Stimulated activated CD8-positive, alpha-beta memory T cell treated with anti-CD3 and anti-CD28 coated beads, Interleukin-15, amount 100 ng/mL, for 24 hours (primary cell): ENCODE measurements around the gene CEP72.

ENCODE experiments used
- DNase-seq: peaks from one replicate; pipeline ENCODE4 v3.0.0-alpha.2; 2020; ENCODE audit warnings: low read depth

The CEP72 gene

DNA sequence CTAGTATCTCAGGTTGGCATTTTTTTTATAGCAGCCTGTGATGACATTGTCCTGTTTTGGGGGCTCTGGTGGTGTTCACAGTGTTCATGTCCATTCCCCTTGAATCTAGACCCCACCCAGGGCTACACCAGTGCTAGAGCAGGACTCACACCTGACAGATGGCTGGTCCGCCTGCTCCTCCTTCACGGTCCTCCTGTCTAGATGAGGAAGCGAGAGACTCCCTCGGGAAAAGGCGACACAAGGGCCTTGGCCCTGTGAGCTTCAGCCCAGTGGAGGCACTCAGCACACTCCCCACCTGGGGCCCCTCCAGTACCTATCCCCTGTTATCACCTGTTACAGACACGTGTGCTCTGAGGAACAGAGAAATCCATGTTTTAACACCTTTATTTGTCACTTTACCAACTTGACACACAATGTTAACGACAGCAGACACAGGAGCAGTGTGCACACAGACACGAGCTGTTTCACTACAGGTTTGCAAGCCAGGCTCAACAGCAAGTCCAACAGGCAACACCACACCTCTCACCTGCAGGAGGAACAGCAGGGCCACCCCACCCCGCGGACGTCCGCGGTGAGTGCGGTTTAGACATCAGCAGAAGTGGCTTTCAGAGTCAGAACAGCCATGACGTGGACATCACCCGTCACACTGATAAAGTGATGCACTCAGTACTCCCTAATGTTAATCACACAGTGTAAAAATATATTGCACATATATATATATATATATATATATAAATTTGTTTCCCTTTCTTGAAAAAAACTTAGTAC, 47.5 kb downstream of the CEP72 start:
- DNase-seq: no peak

- DNase-seq: no peak
Observed at GRCh38 chr5:660491-661030, 48.4 kb downstream of the CEP72 start.

DNA sequence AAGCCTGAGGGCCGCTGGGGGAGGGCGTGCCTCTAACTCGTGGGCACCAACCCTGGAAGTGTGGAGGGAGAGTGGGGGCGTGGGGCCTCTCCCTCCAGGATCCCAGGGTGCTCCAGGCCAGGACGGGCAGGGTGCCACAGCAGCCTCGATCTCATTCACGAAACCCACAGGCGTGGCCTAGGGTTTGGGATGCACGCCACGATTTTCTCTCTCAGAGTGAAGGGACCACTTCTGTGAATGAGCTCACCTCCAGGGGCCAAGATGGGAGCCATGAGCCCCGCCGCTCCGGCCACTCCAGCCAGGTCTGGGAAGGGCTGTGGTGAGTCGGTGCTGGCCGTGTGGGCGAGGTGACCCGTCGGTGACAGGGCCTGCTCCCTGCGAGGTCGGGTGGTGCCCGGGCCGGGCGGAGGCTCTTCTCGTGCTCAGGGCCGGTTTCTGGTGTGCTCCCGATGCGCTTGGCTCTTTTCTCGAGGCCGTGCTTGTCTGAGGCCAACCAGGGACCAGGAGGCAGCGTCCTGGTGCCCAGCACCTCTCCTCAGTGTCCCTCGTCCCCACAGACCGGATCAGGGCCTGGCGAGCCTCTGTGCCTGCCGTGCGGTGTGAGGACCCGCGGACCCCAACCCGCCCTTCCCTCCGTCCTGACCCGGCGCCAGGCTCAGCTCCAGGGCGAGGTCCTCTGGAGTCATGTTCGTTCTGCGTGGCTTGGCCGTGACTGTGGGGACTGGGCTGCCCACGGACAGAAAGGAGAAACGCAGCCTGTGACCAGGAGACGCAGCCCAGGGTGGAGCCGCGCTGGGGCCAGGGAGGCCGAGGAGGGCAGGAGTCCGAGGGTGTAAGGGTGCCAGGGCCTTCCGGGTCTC, 50.0 kb downstream of the CEP72 start:
- no peak for DNase-seq

DNA sequence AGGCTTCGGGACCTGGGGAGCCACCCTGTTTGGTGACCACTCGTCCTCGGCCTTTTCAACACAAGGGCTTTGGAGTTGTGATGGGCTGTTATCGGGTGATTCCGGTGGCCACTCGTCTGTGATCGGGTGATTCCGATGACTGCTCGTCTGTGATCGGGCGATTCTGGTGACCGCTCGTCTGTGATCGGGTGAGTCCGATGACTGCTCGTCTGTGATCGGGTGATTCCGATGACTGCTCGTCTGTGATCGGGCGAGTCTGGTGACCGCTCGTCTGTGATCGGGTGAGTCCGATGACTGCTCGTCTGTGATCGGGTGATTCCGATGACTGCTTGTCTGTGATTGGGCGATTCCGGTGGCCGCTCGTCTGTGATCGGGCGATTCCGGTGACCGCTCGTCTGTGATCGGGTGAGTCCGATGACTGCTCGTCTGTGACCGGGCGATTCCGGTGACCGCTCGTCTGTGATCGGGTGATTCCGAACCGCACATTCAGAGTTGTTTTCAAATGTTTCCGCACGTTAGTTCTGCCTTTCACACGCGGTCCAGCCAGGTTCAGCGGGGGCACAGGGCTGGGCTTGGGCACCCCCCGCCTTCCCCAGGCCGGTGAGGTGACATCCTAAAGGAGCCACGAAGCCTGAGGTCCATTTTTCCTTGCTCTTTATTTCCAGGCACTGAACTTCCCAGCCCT, 50.8 kb downstream of the CEP72 start:
- DNase-seq: no peak

DNA sequence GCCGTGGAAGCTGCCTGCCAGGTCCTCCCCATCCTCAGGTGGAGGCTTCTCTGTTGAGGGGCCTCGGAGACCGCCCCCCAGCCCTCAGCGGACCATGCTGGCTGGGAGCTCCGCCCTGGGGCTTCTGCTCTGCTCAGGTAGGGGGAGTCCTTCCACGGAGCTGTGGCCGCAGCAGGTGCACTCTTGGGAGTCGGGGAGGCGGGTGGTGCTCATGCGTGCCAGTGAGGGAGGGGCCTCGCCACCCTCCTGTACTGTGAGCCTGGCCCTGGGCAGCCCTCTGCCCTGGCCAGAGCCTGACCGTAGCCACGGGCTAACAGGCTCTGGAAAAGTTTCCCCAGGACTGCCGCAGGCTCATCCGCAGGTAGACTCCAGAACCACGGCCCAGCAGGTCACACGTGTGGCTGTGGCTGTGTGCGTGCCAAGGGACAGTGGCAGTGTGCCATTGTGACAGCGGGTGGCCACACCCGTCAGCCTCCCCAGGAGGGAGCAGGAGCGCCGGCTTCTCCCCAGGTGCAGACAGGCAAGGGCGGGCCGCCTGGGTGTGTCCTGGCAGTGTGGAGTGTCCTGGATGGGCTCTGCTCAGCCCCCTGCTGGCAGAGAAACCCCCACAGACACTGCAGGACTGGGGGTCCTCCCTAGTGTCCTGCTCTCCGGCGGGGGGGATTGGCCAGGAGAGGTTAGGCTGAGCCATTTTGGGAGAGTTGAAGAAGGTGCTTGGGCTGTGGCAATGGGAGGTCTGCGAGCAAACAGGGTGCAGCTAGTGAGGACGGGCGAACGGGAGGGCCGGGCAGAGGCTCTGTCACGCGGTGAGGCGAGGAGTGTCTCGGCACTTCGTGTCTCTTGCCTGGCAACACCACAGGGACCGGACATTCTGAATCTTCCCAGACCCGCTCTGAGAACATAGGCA, 51.5 kb downstream of the CEP72 start:
- no peak for DNase-seq

DNA sequence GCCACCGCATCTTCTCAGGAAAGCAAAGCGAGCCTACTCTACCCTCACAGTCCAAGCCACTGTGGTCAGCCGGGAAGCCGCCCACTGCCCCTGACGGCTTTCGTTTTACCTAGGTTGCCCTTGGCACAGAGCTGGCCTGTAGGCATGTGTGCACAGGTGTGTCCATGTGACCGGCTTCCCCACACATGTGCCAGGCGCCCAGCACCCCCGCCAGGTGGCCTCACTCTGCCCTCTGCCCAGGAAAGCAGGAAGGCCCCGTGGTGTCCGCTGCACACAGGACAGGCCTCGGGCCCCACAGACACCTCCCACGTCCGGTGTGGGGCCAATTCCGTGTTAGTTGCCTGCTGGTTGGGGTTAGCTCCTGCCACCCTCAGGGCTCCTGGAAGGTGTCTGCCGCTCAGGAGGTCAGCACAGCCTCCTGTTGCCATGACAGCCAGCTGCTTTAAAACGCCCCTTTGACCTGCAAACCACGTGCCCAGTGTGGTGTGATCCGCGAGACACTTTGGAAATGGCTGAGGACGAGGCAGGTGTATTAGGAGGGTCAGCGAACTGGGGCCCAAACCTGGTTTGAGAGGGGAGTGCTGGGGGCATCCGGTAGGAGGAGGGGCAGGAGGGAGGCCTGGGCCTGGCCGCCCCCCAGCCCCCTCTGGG, 52.3 kb downstream of the CEP72 start:
- DNase-seq: no peak

DNA sequence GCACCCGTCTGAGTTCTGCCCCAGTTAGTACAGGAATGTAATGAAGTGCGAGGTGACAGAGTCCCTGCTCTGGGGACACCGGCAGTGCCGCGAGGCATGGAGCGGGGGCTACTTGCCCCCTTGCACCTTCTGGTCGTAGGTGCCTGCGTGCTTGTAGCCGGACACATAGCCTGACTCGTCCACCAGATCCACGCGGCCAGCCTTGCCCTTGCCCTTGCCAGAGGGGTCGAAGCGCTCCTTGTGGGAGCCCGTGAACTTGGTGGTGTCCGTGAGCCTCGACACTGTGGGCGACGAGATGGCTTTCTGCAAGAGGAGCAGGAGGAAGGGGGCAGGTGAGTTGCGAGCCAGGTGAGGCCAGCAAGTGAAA, 52.8 kb downstream of the CEP72 start:
- no peak for DNase-seq

GRCh38 chr5:665541-665955, 53.4 kb downstream of the CEP72 start:
- no peak for DNase-seq

DNA sequence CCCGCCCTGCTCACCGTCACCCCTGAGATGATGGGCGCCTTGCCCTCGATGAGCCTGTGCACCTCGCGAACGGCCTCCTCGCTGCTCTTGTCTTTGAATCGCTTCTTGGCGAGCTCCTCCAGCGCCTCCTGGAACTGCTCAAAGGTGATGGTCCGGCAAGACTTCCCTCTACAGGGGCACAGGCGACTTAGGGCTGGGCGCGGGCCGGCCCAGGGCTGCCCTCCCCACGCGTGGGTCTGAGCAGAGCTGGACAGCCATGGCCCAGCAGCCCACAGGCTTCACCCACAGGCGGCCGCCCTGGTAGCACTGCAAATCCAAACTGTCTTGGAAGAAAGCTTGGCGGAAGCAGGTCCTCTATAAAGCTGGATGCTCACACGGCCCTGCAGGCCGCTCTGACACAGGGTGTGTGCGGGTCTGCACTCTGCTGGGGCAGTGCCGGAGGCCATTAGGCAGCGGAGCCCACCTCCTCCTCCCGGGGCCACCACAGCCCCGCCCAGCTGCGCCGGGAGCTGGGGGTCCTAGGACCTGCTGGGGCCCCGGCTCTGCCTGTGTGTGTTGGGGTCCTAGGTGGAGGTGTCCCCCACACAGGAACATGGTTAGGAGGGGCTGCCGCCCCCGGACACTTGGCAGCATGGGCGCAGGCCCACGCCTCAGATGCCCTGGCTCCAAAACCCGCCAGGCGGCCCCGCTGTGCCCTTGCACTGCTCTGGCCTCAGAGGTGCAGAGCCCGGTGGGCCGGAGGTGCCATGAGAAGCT, 54.0 kb downstream of the CEP72 start:
- DNase-seq: no peak

- DNase-seq: no peak
Observed at GRCh38 chr5:666816-667498, 54.8 kb downstream of the CEP72 start.

GRCh38 chr5:668283-668995, 56.3 kb downstream of the CEP72 start:
- no peak for DNase-seq

GRCh38 chr5:669111-669841, 57.1 kb downstream of the CEP72 start:
- DNase-seq: no peak

DNA sequence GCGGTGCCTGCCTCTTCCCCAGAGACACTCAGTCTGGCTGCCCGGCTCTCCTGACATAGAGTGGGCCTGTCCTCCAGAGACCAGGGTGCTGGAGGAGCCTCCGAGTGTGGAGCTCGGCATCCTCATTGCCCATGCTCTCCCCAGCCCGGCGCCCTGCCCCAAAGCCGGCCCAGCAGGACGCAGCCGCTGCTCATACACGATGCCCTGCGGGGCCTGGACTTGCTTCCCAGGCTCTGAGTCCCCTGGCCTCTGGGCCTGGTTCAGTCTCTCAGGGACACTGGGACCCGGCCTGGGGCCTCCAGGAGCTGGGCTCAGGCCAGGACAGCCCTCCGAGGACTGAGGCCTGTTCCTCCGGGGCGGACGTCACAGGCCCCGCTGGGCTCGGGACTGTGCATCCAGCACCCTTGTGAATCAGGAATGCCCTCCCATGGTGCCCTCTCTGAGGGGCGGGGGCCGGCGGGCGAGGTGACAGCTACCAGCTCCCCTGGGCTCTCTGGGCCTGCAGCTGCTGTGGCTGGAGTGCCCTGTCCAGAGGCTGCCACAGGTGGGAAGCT, 57.8 kb downstream of the CEP72 start:
- DNase-seq: no peak

- no peak for DNase-seq
Observed at GRCh38 chr5:670396-671270, 58.5 kb downstream of the CEP72 start.

DNA sequence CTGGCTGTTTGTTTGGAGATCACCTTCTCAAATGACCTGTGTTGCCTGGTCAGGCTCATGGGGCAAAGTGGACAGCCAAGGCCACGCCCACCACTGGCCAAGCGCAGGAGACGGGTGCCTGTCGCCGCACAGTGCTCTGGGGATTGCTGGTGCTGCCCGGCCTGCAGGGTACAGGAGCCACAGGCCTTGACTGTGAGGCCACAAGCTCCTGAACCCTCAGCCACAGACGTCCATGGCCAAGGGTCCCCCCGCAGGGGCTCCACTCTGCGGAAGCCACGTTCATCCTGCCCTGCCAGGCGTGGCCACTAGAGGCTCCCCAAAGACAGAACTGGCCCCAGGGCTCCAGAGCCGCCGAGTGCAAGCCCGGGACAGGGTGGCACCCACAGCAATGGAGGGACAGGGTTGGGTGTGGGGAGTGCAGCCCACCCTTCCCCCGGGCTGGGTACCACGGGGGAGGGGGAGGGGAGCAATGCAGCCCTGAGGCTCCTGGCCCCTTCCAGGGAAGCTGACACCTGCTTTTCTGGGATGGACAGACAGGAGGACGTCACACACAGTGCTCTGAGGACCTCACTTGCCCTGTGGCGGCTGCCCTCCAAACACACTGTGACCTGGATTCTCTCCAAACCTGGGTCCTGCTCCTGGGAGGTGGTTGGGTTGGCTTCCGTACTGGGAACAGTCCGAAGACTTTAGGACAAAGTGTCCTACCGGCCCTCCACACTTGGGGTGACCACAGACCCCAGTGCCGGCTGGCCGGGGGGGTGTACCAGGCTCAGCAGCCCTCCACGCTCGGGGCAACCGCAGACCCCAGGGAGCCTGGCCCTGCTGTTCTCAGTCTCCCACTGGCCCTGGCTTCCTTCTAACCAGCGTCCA, 59.6 kb downstream of the CEP72 start:
- DNase-seq: peak; percentile 32
